Measurements from ENCODE around the gene SMG1.
"Not testable (repeated sequence)": the region's sequence is repeated elsewhere in the genome, so short reads cannot be mapped to it uniquely, and the experiment has no call there.

SMG1 gene

DNA sequence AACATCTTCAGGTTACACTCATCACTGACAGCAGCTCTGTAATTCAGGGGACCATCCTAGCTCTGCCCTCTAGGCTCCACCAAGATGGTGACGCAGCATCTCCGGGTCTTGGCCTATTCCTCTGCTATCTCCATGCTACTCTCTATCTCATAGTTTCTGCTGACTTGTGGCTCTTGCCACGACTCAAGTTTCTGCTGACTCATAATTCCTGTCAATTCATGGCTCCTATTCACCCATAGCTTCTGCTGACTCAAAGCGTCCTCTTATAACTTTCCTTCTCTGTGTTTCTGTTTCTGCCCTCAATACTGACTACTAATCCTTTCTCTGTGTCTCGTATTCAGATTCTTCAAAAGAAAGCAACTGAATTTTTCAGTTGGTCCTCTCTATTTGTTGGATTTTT lies 163.5 kb downstream of the SMG1 start:
- DNase-seq (ENCODE audit: low read depth, low spot score): not testable (repeated sequence)

DNA sequence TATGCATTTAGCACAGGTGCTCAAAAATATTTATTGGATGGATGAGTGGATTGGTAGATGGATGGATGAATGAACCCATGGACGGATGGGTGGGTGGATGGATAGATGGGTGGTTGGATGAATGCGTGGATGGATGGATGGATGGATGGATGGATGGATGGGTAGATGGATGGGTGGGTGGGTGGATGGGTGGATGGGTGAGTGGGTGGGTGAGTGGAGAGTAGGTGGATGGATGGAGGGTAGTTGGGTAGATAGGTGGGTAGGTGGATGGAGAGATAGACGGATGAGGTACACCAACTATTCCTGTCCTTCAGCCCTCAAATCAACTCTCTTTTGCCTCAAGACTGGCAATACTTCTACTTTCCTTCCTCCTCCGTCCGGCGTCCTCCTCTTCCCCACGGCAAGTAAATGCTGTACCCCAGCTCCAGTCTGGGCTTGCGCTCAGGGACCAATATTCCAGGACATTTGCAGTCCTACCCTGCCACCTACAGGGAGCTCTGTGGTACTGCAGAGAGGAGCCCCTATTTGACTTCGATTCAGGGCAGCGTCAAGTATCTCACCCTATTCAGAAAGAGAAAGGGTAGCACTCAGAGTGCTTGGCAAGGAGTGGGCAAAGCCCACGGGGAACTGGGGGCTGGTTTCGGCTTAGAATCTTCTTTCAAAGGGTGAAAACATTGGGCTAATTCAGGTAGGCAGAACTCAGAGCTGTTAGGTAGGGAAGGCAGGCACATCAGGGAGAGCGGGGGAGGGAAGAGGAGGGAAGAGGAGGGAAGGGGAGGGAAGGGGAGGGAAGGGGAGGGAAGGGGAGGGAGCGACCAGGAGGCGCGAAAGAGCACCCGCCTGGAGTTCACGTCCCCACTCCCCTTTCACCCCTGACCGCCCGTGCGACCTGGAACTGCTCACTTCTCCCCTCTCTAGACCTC lies 166.3 kb downstream of the SMG1 start:
- not testable (repeated sequence) for DNase-seq (ENCODE audit: low read depth, low spot score)

DNA sequence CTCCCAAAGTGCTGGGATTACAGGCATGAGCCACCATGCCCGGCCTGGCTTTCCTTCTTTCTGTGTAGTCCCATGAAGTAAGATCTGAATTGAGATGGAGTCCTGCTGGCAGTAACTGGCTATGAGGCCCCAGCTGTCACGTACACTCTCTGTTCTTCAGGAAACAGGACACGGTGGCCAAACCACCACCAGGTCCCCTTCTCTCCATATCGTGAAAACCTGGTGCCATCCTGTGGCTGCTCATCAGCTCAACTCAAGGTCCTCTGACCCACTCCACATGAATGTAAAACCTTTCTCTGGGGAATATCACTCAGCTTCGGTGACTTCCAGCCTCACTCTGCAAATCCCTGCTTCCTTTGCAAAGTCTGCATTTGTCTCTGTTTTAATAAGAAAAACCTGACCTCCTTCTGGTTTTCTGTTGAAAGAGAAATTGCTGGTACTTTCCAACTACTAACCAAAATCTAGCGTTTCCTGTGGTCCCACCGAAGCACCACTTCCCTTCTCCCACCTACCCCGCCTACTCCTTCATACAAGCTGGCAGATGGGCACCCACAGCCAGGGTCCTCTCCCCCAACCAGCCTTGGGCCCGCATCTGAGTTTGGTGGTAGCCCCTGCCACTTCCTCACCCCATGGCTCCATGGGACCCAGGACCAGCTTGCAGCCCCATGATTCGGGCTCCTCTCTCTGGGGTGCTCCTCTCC lies 168.1 kb downstream of the SMG1 start:
- DNase-seq (ENCODE audit: low read depth, low spot score): not testable (repeated sequence)

DNA sequence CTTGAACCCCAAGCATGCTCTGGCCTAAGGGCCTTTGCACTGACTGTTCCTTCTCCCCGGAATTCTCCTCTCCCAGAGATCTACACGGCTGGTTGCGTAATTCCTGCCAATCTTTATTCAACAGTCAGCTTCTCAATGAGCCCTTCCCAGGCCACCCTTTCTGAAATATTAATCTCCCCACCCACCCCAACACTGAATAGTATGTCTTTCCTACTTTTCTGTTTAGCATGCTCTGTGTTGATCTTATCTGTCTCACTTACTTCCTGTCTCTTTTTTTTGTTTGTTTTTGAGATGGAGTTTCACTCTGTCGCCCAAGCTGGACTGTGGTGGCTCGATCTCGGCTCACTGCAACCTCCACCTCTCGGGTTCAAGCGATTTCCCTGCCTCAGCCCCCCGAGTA lies 169.6 kb downstream of the SMG1 start:
- not testable (repeated sequence) for DNase-seq (ENCODE audit: low read depth, low spot score)
